ENCODE measurements around the gene FGF14.

Gene FGF14

DNA sequence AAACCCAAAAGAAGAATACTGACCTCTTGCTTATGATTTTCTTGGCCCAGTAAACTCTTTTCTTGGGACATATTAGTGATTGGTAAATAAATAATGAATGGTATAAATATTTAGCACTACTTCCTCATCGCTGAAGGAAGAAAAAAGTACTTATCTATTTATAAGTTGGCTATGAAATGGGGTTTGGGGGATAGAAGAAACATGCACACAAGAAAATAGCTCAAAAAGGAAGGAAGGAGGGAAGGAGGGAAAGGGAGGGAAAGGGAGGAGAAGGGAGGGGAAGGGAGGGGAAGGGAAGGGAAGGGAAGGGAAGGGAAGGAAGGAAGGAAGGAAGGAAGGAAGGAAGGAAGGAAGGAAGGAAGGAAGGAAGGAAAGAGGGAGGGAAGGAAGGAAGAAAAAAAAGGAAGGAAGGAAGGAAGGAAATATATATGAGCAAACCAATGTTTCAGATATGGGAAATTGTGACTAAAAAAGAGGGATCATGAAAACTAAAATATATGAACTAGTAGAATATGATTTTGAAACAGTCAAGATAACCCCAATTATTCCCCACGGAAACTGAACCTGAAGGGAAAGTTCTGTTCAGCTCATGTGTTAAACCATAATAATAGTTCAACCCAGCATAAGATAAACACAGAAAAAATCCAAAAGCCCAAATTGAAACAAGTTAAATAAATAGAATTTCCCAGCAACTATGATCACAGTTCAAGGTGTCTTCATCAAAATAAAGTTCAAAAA, 75.3 kb downstream of the FGF14 start:
- no peak for TF ChIP-seq CTCF (IDR thresholded peaks at IDR 0.05; ENCODE audit: low read depth, low read length, missing control alignments)
- H3K4me3 ChIP-seq (ENCODE audit: low read depth, low read length): no peak overlapping the region
- no peak for DNase-seq (ENCODE audit: low read depth)

DNA sequence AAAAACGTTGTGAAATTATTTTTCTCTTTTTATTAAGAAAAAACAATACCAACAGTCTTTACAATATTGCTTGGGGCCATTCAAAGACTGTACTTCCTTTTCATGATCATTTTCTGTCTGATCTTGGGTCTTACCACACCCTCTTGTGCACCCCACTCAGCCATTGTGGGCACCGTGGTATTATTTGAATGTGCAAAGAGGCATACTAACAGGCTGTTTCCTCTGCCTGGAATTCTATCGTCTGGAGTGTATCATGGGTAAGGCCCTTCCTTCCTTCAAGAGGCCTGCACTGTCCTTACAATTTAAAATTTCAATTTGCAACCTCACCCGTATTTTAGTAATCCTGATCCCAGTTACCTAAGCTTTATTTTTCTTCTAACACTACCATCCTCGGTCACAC, 76.5 kb downstream of the FGF14 start:
- no peak for DNase-seq (ENCODE audit: low read depth)
- TF ChIP-seq CTCF (IDR thresholded peaks at IDR 0.05; ENCODE audit: low read depth, low read length, missing control alignments): no peak
- H3K4me3 ChIP-seq (ENCODE audit: low read depth, low read length): no peak overlapping the region

DNA sequence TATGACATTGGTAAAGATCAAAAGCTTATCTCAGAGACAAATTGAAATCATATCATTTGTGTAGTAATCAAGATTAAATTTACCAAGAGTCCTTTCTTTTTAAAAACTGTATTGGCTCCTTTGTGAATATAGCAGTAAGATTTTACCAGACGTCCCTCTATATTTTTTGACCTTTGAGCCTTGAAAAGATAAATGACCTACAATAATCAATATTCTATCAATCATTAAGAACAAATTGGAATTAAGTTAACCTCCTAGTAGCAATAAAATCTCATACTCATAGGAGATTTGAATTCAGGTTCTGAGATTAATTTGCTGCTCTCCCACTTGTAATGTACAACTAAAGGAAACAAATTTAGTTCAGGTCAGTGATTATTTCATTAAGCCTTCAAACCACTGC, 78.3 kb downstream of the FGF14 start:
- H3K4me3 ChIP-seq (ENCODE audit: low read depth, low read length): no peak overlapping the region
- TF ChIP-seq CTCF (IDR thresholded peaks at IDR 0.05; ENCODE audit: low read depth, low read length, missing control alignments): no peak
- DNase-seq (ENCODE audit: low read depth): no peak

GRCh38 chr13:102323012-102323411, 78.8 kb downstream of the FGF14 start:
- H3K4me3 ChIP-seq (ENCODE audit: low read depth, low read length): no peak overlapping the region
- TF ChIP-seq CTCF (IDR thresholded peaks at IDR 0.05; ENCODE audit: low read depth, low read length, missing control alignments): no peak
- no peak for DNase-seq (ENCODE audit: low read depth)

- H3K4me3 ChIP-seq (ENCODE audit: low read depth, low read length): no peak overlapping the region
- no peak for DNase-seq (ENCODE audit: low read depth)
- TF ChIP-seq CTCF (IDR thresholded peaks at IDR 0.05; ENCODE audit: low read depth, low read length, missing control alignments): no peak
These were observed 79.6 kb downstream of the FGF14 start for GRCh38 chr13:102322211-102322610.

- no peak overlapping the region for H3K4me3 ChIP-seq (ENCODE audit: low read depth, low read length)
- TF ChIP-seq CTCF (IDR thresholded peaks at IDR 0.05; ENCODE audit: low read depth, low read length, missing control alignments): no peak
- DNase-seq (ENCODE audit: low read depth): no peak
These were observed 83.6 kb downstream of the FGF14 start for GRCh38 chr13:102318233-102318632.

GRCh38 chr13:102317593-102317992, 84.3 kb downstream of the FGF14 start:
- DNase-seq (ENCODE audit: low read depth): no peak
- no peak overlapping the region for H3K4me3 ChIP-seq (ENCODE audit: low read depth, low read length)
- no peak for TF ChIP-seq CTCF (IDR thresholded peaks at IDR 0.05; ENCODE audit: low read depth, low read length, missing control alignments)
